HUES6 (cell line): ENCODE measurements around the gene C10orf62.

Experiments used
- H3K27ac ChIP-seq: 2 replicates; pipeline ENCODE4 v1.7.0; 2013; ENCODE audit warnings: low read depth, mild to moderate bottlenecking, low read length, inconsistent platforms
- H3K27me3 ChIP-seq: 2 replicates; pipeline ENCODE4 v1.6.1; 2013; ENCODE audit warnings: low read length; ENCODE audit not compliant: control insufficient read depth, insufficient read depth
- H3K36me3 ChIP-seq: 2 replicates; pipeline ENCODE4 v1.6.1; 2013; ENCODE audit warnings: low read length; ENCODE audit not compliant: control insufficient read depth, insufficient read depth
- H3K4me1 ChIP-seq: 2 replicates; pipeline ENCODE4 v1.6.1; 2013; ENCODE audit warnings: low read length; ENCODE audit not compliant: control insufficient read depth, insufficient read depth
- H3K4me3 ChIP-seq: 2 replicates; pipeline ENCODE4 v1.5.1; 2013; ENCODE audit warnings: low read depth, low read length
- H3K9ac ChIP-seq: one replicate; pipeline ENCODE4 v1.6.1; 2013; ENCODE audit warnings: mild to moderate bottlenecking, low read length
- H3K9me3 ChIP-seq: 2 replicates; pipeline ENCODE4 v1.6.1; 2013; ENCODE audit warnings: low read depth, low read length; ENCODE audit not compliant: control insufficient read depth, insufficient read depth

C10orf62 gene

GRCh38 chr10:97577701-97578100, 11.8 kb upstream of the C10orf62 start:
- Histone ChIP-seq H3K27me3 (no peaks in the 10 kb centered on the region), H3K9me3 (no peaks in the 10 kb centered on the region), H3K4me1 (peaks cover 12% of the 10 kb centered on the region), H3K27ac (no peak overlapping the region), H3K36me3 (no peaks in the 10 kb centered on the region), H3K4me3 (no peak overlapping the region), H3K9ac (no peak overlapping the region)

- Histone ChIP-seq H3K9me3 (no peaks in the 10 kb centered on the region), H3K36me3 (no peaks in the 10 kb centered on the region), H3K9ac (no peak overlapping the region), H3K27ac (no peak overlapping the region), H3K4me1 (peaks cover 9% of the 10 kb centered on the region), H3K27me3 (no peaks in the 10 kb centered on the region), H3K4me3 (no peak overlapping the region)
Measured at GRCh38 chr10:97578171-97578844, 11.2 kb upstream of the C10orf62 start.

GRCh38 chr10:97580421-97581367, 8.8 kb upstream of the C10orf62 start:
- H3K4me1 ChIP-seq, result peaks cover 7% of the 10 kb centered on the region; the same call in 1 of the 2 replicates
- H3K9me3 ChIP-seq, result no peaks in the 10 kb centered on the region
- H3K27ac ChIP-seq, result no peak overlapping the region
- H3K27me3 ChIP-seq, result no peaks in the 10 kb centered on the region
- no peak overlapping the region for H3K9ac ChIP-seq
- H3K36me3 ChIP-seq, result no peaks in the 10 kb centered on the region
- H3K4me3 ChIP-seq, result no peak overlapping the region

GRCh38 chr10:97582169-97582568, 7.4 kb upstream of the C10orf62 start:
- peaks cover 7% of the 10 kb centered on the region; the same call in 1 of the 2 replicates for H3K4me1 ChIP-seq
- H3K36me3 ChIP-seq, result no peaks in the 10 kb centered on the region
- H3K27ac ChIP-seq, result no peak overlapping the region
- no peak overlapping the region for H3K9ac ChIP-seq
- H3K27me3 ChIP-seq, result no peaks in the 10 kb centered on the region
- no peak overlapping the region for H3K4me3 ChIP-seq
- no peaks in the 10 kb centered on the region for H3K9me3 ChIP-seq

GRCh38 chr10:97583476-97583875, 6.0 kb upstream of the C10orf62 start:
- Histone ChIP-seq H3K36me3 (no peaks in the 10 kb centered on the region), H3K4me3 (no peak overlapping the region), H3K27ac (no peak overlapping the region), H3K4me1 (peaks cover 7% of the 10 kb centered on the region; the same call in 1 of the 2 replicates), H3K9ac (no peak overlapping the region), H3K9me3 (no peaks in the 10 kb centered on the region), H3K27me3 (no peaks in the 10 kb centered on the region)

GRCh38 chr10:97584060-97584797, 5.3 kb upstream of the C10orf62 start, which contains the start of gene HOGA1:
TSS of gene HOGA1 (plus strand) at chr10:97584389. CDS start at chr10:97584704, 315 bp downstream.
- H3K36me3 ChIP-seq, result no peaks in the 10 kb centered on the region
- no peaks in the 10 kb centered on the region for H3K9me3 ChIP-seq
- no peaks in the 10 kb centered on the region for H3K27me3 ChIP-seq
- H3K9ac ChIP-seq, result no peak within 1 kb of the TSS
- H3K4me3 ChIP-seq, result no peak within 1 kb of the TSS
- peaks cover 7% of the 10 kb centered on the region; the same call in 1 of the 2 replicates for H3K4me1 ChIP-seq
- no peak within 1 kb of the TSS for H3K27ac ChIP-seq

- no peaks in the 10 kb centered on the region for H3K9me3 ChIP-seq
- H3K27ac ChIP-seq, result no peak overlapping the region
- H3K27me3 ChIP-seq, result no peaks in the 10 kb centered on the region
- H3K9ac ChIP-seq, result no peak overlapping the region
- H3K4me1 ChIP-seq, result peaks cover 7% of the 10 kb centered on the region; the same call in 1 of the 2 replicates
- no peaks in the 10 kb centered on the region for H3K36me3 ChIP-seq
- no peak overlapping the region for H3K4me3 ChIP-seq
Measured at GRCh38 chr10:97584798-97585438, 4.6 kb upstream of the C10orf62 start.

GRCh38 chr10:97585439-97585811, 4.1 kb upstream of the C10orf62 start:
- H3K4me1 ChIP-seq, result peaks cover 7% of the 10 kb centered on the region; the same call in 1 of the 2 replicates
- H3K9me3 ChIP-seq, result no peaks in the 10 kb centered on the region
- no peak overlapping the region for H3K9ac ChIP-seq
- no peak overlapping the region for H3K4me3 ChIP-seq
- no peaks in the 10 kb centered on the region for H3K36me3 ChIP-seq
- no peaks in the 10 kb centered on the region for H3K27me3 ChIP-seq
- no peak overlapping the region for H3K27ac ChIP-seq

GRCh38 chr10:97587183-97587582, 2.3 kb upstream of the C10orf62 start:
- Histone ChIP-seq H3K27ac (no peak overlapping the region), H3K4me3 (no peak overlapping the region), H3K9ac (no peak overlapping the region), H3K9me3 (no peaks in the 10 kb centered on the region), H3K4me1 (peaks cover 7% of the 10 kb centered on the region; the same call in 1 of the 2 replicates), H3K27me3 (no peaks in the 10 kb centered on the region), H3K36me3 (no peaks in the 10 kb centered on the region)

- no peak overlapping the region for H3K9ac ChIP-seq
- no peaks in the 10 kb centered on the region for H3K9me3 ChIP-seq
- H3K36me3 ChIP-seq, result no peaks in the 10 kb centered on the region
- H3K27me3 ChIP-seq, result no peaks in the 10 kb centered on the region
- no peak overlapping the region for H3K4me3 ChIP-seq
- no peaks in the 10 kb centered on the region for H3K4me1 ChIP-seq
- H3K27ac ChIP-seq, result no peak overlapping the region
Measured at GRCh38 chr10:97590082-97590747, 694 bp downstream of the C10orf62 start.
